ENCODE measurements around the gene ACER1. TPM values are rescaled to one million over a fixed set of nuclear protein-coding genes. Genes with fewer than 3 reads are reported as not detected.

ACER1 gene
- total and polyA plus RNA-seq, 2 of the 13 experiments (the other 11 are each of a cell fraction or from before 2014, with no cell fraction given), result not detected

- no peak; the same call in 1 of the 2 replicates for TF ChIP-seq POGK (CRISPR knock-in tag; conservative IDR thresholded peaks at IDR 0.05)
- TF ChIP-seq ATM (IDR thresholded peaks at IDR 0.05; ENCODE audit: borderline replicate concordance), result no peak
- TF ChIP-seq PAX8 (CRISPR knock-in tag; IDR thresholded peaks at IDR 0.05; ENCODE audit: borderline replicate concordance), result no peak
- TF ChIP-seq ZNF605 (CRISPR knock-in tag; IDR thresholded peaks at IDR 0.05), result no peak
- TF ChIP-seq ZNF160 (CRISPR knock-in tag; IDR thresholded peaks at IDR 0.05), result no peak
- TF ChIP-seq STAG1 (CRISPR knock-in tag; IDR thresholded peaks at IDR 0.05), result peak; percentile 39
- no peak for TF ChIP-seq TRIM22 (IDR thresholded peaks at IDR 0.05)
- TF ChIP-seq KAT8 (CRISPR knock-in tag; IDR thresholded peaks at IDR 0.05), result peak; percentile 70
- TF ChIP-seq THYN1 (CRISPR knock-in tag; IDR thresholded peaks at IDR 0.05; ENCODE audit: borderline replicate concordance, low read depth), result no peak
- no peak for TF ChIP-seq ATAD3A (CRISPR knock-in tag; IDR thresholded peaks at IDR 0.05)
- TF ChIP-seq KDM5A (IDR thresholded peaks at IDR 0.05; ENCODE audit: borderline replicate concordance, low read length), result no peak
- no peak for TF ChIP-seq THAP7 (CRISPR knock-in tag; IDR thresholded peaks at IDR 0.05)
- TF ChIP-seq ZNF333 (CRISPR knock-in tag; IDR thresholded peaks at IDR 0.05; ENCODE audit: borderline replicate concordance), result 0 out of 2 replicates have a peak, but pooled peaks have one; percentile 34
- no peak for TF ChIP-seq EP300 (IDR thresholded peaks at IDR 0.05; ENCODE audit: low read depth in 2 of 2, low read length in 2 of 2)
- no peak for TF ChIP-seq EP300 (CRISPR knock-in tag; IDR thresholded peaks at IDR 0.05; ENCODE audit: borderline replicate concordance)
- TF ChIP-seq ZBTB7A (CRISPR knock-in tag; IDR thresholded peaks at IDR 0.05), result peak; percentile 59; the same call in 1 of the 2 replicates
- peak; percentile 28; the same call in 1 of the 2 replicates for TF ChIP-seq MED1 (CRISPR knock-in tag; IDR thresholded peaks at IDR 0.05)
- TF ChIP-seq NCOR1 (IDR thresholded peaks at IDR 0.05; ENCODE audit: borderline replicate concordance, low read length), result no peak
- no peak for TF ChIP-seq KMT2A (CRISPR knock-in tag; IDR thresholded peaks at IDR 0.05)
- no peak; the same call in 1 of the 2 replicates for TF ChIP-seq SOX5 (CRISPR knock-in tag; IDR thresholded peaks at IDR 0.05; ENCODE audit: borderline replicate concordance)
- peak; percentile 24; the same call in 1 of the 2 replicates for TF ChIP-seq KLF15 (CRISPR knock-in tag; IDR thresholded peaks at IDR 0.05; ENCODE audit: borderline replicate concordance)
- peak; percentile 48; the same call in 1 of the 2 replicates for TF ChIP-seq ZSCAN20 (CRISPR knock-in tag; IDR thresholded peaks at IDR 0.05; ENCODE audit: borderline replicate concordance)
- no peak for TF ChIP-seq PLRG1 (conservative IDR thresholded peaks at IDR 0.05)
- TF ChIP-seq RORA (CRISPR knock-in tag; IDR thresholded peaks at IDR 0.05), result no peak
- no peak for TF ChIP-seq ZFP41 (CRISPR knock-in tag; IDR thresholded peaks at IDR 0.05; ENCODE audit: borderline replicate concordance)
- TF ChIP-seq MBNL3 (CRISPR knock-in tag; conservative IDR thresholded peaks at IDR 0.05), result 0 out of 2 replicates have a peak, but pooled peaks have one; percentile 57
- no peak for TF ChIP-seq MAFK (conservative IDR thresholded peaks at IDR 0.05 in 1 of 2, IDR thresholded peaks at IDR 0.05 in 1 of 2; ENCODE audit: low read length in 2 of 2)
- no peak for TF ChIP-seq FOXA1 (IDR thresholded peaks at IDR 0.05)
- no peak for TF ChIP-seq FOXA1 (CRISPR knock-in tag; IDR thresholded peaks at IDR 0.05)
- TF ChIP-seq RBAK (CRISPR knock-in tag; IDR thresholded peaks at IDR 0.05), result no peak
Observed at GRCh38 chr19:6279931-6280591, 53.4 kb downstream of the ACER1 start, which contains the start of gene MLLT1 (continued).
